ENCODE measurements around the gene SLC37A1. TPM values are rescaled to one million over a fixed set of nuclear protein-coding genes. Genes with fewer than 3 reads are reported as not detected.

SLC37A1 gene
- total RNA-seq, 1 experiment from 2014 or later: not detected

DNA sequence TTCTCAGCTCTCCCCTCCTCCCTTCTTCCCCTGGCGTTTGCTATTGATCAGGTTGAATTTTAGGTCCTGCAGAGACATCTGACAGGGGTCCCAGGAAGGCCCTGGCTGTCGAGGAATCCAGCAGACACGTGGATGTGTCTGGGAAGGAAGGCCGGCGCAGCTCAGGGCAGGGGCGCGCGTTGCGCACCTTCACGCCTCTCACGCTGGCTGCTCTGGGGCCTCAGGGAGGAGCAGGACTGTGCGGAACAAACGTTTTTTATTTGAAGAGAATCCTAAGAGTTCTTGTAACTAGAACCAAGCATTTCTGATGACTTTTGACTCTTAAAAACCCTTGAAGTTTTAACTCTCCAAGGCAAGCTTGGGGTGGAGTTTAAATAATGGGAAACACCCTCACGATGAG lies 54.2 kb downstream of the SLC37A1 start:
- Histone ChIP-seq H3K27ac (no peak overlapping the region), H3K36me3 (no peaks in the 10 kb centered on the region), H3K4me1 (no peaks in the 10 kb centered on the region), H3K9me3 (replicated peaks) (no peaks in the 10 kb centered on the region), H3K27me3 (no peaks in the 10 kb centered on the region), H3K4me3 (no peak overlapping the region)
- no peak for DNase-seq

DNA sequence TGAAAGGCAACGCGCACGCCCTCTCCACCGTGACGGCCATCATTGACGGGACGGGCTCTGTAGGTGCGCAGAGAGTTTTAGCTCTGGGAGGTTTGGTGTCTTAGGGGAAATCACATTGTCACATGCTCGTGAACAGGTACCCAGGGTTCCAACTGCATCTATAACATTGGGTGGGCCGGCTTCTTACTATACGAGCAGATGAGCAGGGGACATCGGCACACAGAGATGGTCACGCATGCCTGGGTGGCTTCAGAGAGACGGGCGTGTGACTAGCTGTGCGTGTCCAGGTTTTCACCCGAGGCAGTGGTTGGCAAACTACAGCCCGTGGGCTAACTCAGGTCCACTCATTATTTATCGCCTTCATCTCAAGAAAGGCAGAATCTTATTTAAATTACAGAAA lies 54.7 kb downstream of the SLC37A1 start:
- DNase-seq: no peak

GRCh38 chr21:42568866-42569731 lies 55.4 kb downstream of the SLC37A1 start:
- Histone ChIP-seq H3K36me3 (no peaks in the 10 kb centered on the region), H3K4me1 (no peaks in the 10 kb centered on the region), H3K27me3 (no peaks in the 10 kb centered on the region), H3K27ac (no peak overlapping the region), H3K9me3 (replicated peaks) (no peaks in the 10 kb centered on the region), H3K4me3 (no peak overlapping the region)
- DNase-seq: no peak

More for the DNA sequence above, 54.7 kb downstream of the SLC37A1 start:
- Histone ChIP-seq H3K4me1 (no peaks in the 10 kb centered on the region), H3K36me3 (no peaks in the 10 kb centered on the region), H3K4me3 (no peak overlapping the region), H3K9me3 (replicated peaks) (no peaks in the 10 kb centered on the region), H3K27ac (no peak overlapping the region), H3K27me3 (no peaks in the 10 kb centered on the region)

GRCh38 chr21:42569732-42570301 lies 56.2 kb downstream of the SLC37A1 start:
- H3K4me3 ChIP-seq: no peak overlapping the region
- no peaks in the 10 kb centered on the region for H3K9me3 ChIP-seq (replicated peaks)
- no peak for DNase-seq
- H3K27me3 ChIP-seq: no peaks in the 10 kb centered on the region
- no peaks in the 10 kb centered on the region for H3K4me1 ChIP-seq
- no peaks in the 10 kb centered on the region for H3K36me3 ChIP-seq
- H3K27ac ChIP-seq: no peak overlapping the region

DNA sequence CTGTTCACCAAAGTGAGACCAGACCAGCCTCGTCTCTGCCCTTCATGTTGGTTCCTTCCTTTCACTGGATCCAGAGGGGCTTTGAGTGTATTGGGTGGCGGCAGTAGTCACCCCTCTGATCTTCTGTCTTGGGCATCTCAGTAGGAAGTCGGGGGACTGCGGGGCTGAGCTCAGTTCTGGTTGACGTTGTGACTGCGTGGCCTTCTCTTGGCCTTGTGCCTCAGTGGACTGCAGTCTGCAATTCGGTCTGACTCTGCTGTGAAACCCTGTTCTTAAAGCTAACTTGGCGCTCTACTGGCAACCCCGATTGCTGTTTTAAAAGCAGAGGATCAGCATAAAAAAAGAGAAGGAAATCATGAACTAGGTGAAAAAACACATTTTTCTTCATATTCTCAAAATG lies 56.7 kb downstream of the SLC37A1 start:
- H3K4me3 ChIP-seq: no peak overlapping the region
- H3K36me3 ChIP-seq: no peaks in the 10 kb centered on the region
- no peaks in the 10 kb centered on the region for H3K9me3 ChIP-seq (replicated peaks)
- DNase-seq: no peak
- no peaks in the 10 kb centered on the region for H3K27me3 ChIP-seq
- no peaks in the 10 kb centered on the region for H3K4me1 ChIP-seq
- H3K27ac ChIP-seq: no peak overlapping the region

DNA sequence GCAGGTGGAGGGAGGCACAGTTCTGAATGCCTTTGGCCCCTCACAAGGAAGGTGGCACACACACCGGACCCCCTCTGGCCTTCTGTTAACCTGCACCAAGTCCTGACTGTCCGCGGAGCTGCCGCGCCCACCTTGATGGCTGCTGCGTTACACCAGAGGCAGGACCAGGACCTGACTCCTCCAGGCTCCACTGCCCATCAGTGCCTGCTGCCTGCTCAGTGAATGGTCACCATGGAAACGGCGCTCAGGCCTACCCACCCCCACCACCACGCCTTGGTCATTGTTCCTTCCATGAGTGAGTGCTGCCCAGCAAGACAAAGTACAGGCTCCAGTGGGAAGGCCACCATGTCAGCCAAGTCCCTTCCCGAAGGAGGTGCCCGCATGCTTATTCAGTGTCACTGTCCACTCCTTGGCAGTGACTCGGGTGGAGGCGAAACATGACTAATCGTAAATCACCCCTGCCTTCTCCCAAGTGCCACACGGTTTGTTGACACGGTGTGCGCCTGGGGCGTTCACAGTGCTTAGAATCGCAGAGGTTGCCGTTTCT lies 57.3 kb downstream of the SLC37A1 start:
- H3K9me3 ChIP-seq (replicated peaks): no peaks in the 10 kb centered on the region
- no peak overlapping the region for H3K27ac ChIP-seq
- H3K4me3 ChIP-seq: no peak overlapping the region
- DNase-seq: peak in 1 of 2 experiments; percentile 7
- H3K27me3 ChIP-seq: no peaks in the 10 kb centered on the region
- no peaks in the 10 kb centered on the region for H3K36me3 ChIP-seq
- no peaks in the 10 kb centered on the region for H3K4me1 ChIP-seq

GRCh38 chr21:42571391-42572150 lies 57.9 kb downstream of the SLC37A1 start:
- no peaks in the 10 kb centered on the region for H3K27me3 ChIP-seq
- no peaks in the 10 kb centered on the region for H3K4me1 ChIP-seq
- no peak overlapping the region for H3K27ac ChIP-seq
- no peak for DNase-seq
- no peaks in the 10 kb centered on the region for H3K36me3 ChIP-seq
- H3K9me3 ChIP-seq (replicated peaks): no peaks in the 10 kb centered on the region; the same call in 1 of the 2 replicates
- no peak overlapping the region for H3K4me3 ChIP-seq

GRCh38 chr21:42572906-42573495 lies 59.3 kb downstream of the SLC37A1 start:
- no peak overlapping the region for H3K27ac ChIP-seq
- no peak overlapping the region for H3K4me3 ChIP-seq
- H3K4me1 ChIP-seq: no peaks in the 10 kb centered on the region
- H3K27me3 ChIP-seq: no peaks in the 10 kb centered on the region
- peaks cover 6% of the 10 kb centered on the region for H3K9me3 ChIP-seq (replicated peaks)
- DNase-seq: no peak
- H3K36me3 ChIP-seq: no peaks in the 10 kb centered on the region; the same call in 1 of the 2 replicates

GRCh38 chr21:42574234-42575027 lies 60.8 kb downstream of the SLC37A1 start:
- Histone ChIP-seq H3K27me3 (no peaks in the 10 kb centered on the region), H3K4me1 (no peaks in the 10 kb centered on the region), H3K27ac (no peak overlapping the region), H3K36me3 (no peaks in the 10 kb centered on the region; the same call in 1 of the 2 replicates), H3K4me3 (no peak overlapping the region), H3K9me3 (replicated peaks) (peaks cover 6% of the 10 kb centered on the region)
- DNase-seq: peak in 1 of 2 experiments; percentile 27

- Histone ChIP-seq H3K9me3 (replicated peaks) (peaks cover 6% of the 10 kb centered on the region), H3K4me3 (no peak overlapping the region), H3K4me1 (no peaks in the 10 kb centered on the region), H3K27me3 (no peaks in the 10 kb centered on the region), H3K36me3 (no peaks in the 10 kb centered on the region; the same call in 1 of the 2 replicates), H3K27ac (no peak overlapping the region)
- DNase-seq: no peak
Observed at GRCh38 chr21:42575111-42575510, 61.5 kb downstream of the SLC37A1 start.

DNA sequence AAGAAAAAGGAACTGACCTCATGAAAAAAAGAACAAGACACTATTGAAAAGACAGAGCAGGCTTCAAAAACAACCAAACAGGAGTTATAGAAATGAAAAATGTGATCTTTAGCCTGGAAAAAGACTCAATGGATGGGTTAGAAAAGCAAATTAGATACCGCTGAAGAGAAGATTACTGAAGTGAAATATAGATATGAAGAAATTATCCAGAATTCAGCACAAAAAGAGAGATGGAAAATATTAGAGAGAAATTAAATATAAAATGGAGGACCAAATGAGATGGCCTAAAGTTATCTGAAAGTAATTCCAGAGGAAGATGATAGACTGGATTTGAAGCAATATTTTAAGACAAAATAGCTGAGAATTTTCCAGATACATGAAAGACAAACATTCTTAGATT lies 63.0 kb downstream of the SLC37A1 start:
- Histone ChIP-seq H3K4me3 (no peak overlapping the region), H3K9me3 (replicated peaks) (peaks cover 6% of the 10 kb centered on the region), H3K36me3 (no peaks in the 10 kb centered on the region; the same call in 1 of the 2 replicates), H3K4me1 (no peaks in the 10 kb centered on the region), H3K27ac (no peak overlapping the region), H3K27me3 (no peaks in the 10 kb centered on the region)
- DNase-seq: no peak

DNA sequence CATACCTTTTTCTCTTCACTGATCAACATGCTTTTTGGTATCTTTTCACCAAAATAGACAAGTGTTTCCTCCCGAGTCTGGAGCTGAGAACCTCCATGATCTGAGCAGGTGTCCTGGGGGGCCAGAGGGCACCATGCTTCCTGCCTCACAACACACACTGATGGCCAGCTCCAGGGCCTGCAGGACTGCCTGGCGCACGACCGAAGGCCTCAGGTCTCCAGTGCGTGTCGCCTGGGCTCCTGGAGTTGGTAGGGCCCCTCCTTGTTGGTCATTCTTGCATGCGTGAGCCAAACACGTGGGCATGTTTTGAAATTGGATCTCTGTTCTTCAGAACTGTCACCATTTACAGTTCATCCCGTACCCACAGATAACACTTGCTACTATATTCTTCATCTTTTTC lies 64.4 kb downstream of the SLC37A1 start:
- peaks cover 6% of the 10 kb centered on the region for H3K9me3 ChIP-seq (replicated peaks)
- no peaks in the 10 kb centered on the region for H3K4me1 ChIP-seq
- H3K36me3 ChIP-seq: no peaks in the 10 kb centered on the region; the same call in 1 of the 2 replicates
- no peak overlapping the region for H3K4me3 ChIP-seq
- H3K27ac ChIP-seq: no peak overlapping the region
- H3K27me3 ChIP-seq: no peaks in the 10 kb centered on the region
- no peak for DNase-seq

DNA sequence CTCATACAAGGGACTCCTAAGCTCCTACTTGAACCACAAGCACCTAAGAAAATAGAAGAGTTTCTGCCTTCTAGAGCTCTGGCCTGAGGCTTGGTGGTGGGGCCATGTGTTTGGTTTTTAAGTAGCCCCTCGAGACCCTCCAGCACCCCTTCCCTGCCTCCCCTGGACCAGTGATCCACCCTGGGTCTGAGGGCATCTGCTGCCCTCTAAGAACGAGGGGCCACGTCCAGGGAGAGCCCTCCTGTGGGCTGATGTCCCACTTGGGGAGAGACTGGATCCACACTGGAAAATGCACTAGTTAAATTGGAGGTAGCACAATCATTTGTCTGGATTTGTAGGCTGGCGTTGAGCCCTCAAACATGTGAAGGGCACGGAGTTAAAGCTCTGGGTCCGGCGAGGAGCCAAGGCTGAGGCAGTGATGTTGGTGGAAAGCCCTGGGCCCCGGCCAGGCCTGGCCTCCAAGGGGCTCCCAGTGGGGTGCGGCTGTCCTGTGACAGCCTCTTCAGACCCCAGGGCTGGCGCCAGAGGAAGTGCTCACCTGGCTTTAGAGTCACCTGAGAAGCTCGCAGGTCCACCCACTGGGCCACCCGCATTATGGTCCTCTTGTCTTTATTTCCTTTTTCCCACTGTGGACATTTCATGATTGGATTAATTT lies 65.2 kb downstream of the SLC37A1 start:
- Histone ChIP-seq H3K4me1 (no peaks in the 10 kb centered on the region), H3K4me3 (no peak overlapping the region), H3K9me3 (replicated peaks) (peaks cover 6% of the 10 kb centered on the region), H3K27ac (no peak overlapping the region), H3K36me3 (no peaks in the 10 kb centered on the region; the same call in 1 of the 2 replicates), H3K27me3 (no peaks in the 10 kb centered on the region)
- no peak for DNase-seq
